BLaER1 (cell line): Measurements from ENCODE around the gene INHBE.
"Not testable (repeated sequence)": the region's sequence is repeated elsewhere in the genome, so short reads cannot be mapped to it uniquely, and the experiment has no call there.

Experiments
- H3K27ac ChIP-seq: shearing (Covaris generic); formaldehyde crosslinking; 2 replicates; pipeline ENCODE4 v1.8.1; 2022
- H3K27me3 ChIP-seq: shearing (Covaris generic); formaldehyde crosslinking; 2 replicates; pipeline ENCODE4 v1.8.1; 2022
- H3K36me3 ChIP-seq: shearing (Covaris generic); formaldehyde crosslinking; 2 replicates; pipeline ENCODE4 v1.8.1; 2022
- H3K4me1 ChIP-seq: shearing (Covaris generic); formaldehyde crosslinking; 2 replicates; pipeline ENCODE4 v1.8.1; 2022
- H3K4me2 ChIP-seq: shearing (Covaris generic); formaldehyde crosslinking; 2 replicates; pipeline ENCODE4 v1.8.1; 2022
- H3K4me3 ChIP-seq: shearing (Covaris generic); formaldehyde crosslinking; 2 replicates; pipeline ENCODE4 v1.8.1; 2022
- H3K9ac ChIP-seq: shearing (Covaris generic); formaldehyde crosslinking; 2 replicates; pipeline ENCODE4 v1.8.1; 2022
- H3K9me3 ChIP-seq: shearing (Covaris generic); formaldehyde crosslinking; 2 replicates; pipeline ENCODE4 v1.8.1; 2022
- H4K20me1 ChIP-seq: shearing (Covaris generic); formaldehyde crosslinking; 2 replicates; pipeline ENCODE4 v1.8.1; 2022
- Cebpa-rat ChIP-seq: shearing (Covaris generic); IDR thresholded peaks from 2 replicates; pipeline ENCODE4 v1.8.1; 2022

Gene INHBE, protein sequence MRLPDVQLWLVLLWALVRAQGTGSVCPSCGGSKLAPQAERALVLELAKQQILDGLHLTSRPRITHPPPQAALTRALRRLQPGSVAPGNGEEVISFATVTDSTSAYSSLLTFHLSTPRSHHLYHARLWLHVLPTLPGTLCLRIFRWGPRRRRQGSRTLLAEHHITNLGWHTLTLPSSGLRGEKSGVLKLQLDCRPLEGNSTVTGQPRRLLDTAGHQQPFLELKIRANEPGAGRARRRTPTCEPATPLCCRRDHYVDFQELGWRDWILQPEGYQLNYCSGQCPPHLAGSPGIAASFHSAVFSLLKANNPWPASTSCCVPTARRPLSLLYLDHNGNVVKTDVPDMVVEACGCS

GRCh38 chr12:57454566-57455373 lies at the start of gene INHBE:
TSS of gene INHBE (plus strand) at chr12:57455307. CDS start at chr12:57455537, 230 bp downstream.
- Histone ChIP-seq H3K27ac (peak within 1 kb of the TSS; percentile 69), H4K20me1 (no peaks in the 10 kb centered on the region), H3K27me3 (no peaks in the 10 kb centered on the region), H3K9me3 (no peaks in the 10 kb centered on the region), H3K4me1 (peaks cover 74% of the 10 kb centered on the region), H3K9ac (peak within 1 kb of the TSS; percentile 49), H3K4me2 (peak within 1 kb of the TSS; percentile 59), H3K4me3 (peak within 1 kb of the TSS; percentile 35; the same call in 1 of the 2 replicates), H3K36me3 (no peaks in the 10 kb centered on the region)
- TF ChIP-seq Cebpa-rat, result peak; percentile 62; the same call in 1 of the 2 replicates

- H3K4me1 ChIP-seq, result no peaks in the 10 kb centered on the region
- no peak overlapping the region for H3K9ac ChIP-seq
- H3K4me3 ChIP-seq, result no peak overlapping the region
- peaks cover 33% of the 10 kb centered on the region for H3K36me3 ChIP-seq
- H3K27ac ChIP-seq, result no peak overlapping the region
- no peaks in the 10 kb centered on the region for H3K9me3 ChIP-seq
- peaks cover 54% of the 10 kb centered on the region for H4K20me1 ChIP-seq
- no peak overlapping the region for H3K4me2 ChIP-seq
- TF ChIP-seq Cebpa-rat, result no peak
- H3K27me3 ChIP-seq, result no peaks in the 10 kb centered on the region
Observed at GRCh38 chr12:57410534-57410933, 44.6 kb upstream of the INHBE start.

DNA sequence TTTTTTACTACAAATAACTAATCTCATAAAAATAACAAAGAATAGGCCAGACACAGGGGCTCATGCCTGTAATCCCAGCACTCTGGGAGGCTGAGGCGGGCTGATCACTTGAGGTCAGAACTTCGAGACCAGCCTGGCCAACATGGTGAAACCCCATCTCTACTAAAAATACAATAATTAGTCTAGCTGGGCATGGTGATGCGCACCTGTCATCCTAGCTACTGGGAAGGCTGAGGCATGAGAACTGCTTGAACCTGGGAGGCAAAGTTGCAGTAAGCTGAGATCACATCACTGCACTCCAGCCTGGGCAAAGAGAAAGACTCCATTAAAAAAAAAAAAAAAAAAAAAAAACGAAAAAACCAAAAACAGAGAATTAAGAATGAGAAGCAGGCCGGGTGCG lies 40.9 kb upstream of the INHBE start:
- not testable (repeated sequence) for H3K4me2 ChIP-seq, H3K9ac ChIP-seq, H3K4me1 ChIP-seq, H3K9me3 ChIP-seq, H3K27ac ChIP-seq, H3K27me3 ChIP-seq, H3K4me3 ChIP-seq
- peaks cover 80% of the 10 kb centered on the region for H4K20me1 ChIP-seq
- H3K36me3 ChIP-seq, result peaks cover 44% of the 10 kb centered on the region

DNA sequence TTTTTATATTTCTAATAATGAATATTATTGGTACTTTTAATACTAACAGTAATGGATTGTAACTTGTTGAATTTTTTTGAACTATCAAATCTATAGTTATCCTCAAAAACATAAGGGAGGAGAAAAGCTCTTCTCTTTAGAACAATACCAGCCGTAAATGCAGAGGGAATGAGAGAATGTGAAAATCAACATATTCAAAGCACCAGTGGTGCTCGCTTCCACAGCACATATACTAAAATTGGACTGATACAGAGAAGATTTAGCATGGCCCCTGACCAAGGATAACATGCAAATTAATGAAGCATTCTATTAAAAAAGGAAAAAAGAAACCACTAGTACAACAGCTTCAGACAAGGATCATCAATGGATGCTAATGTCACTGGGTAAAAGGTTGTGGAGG lies 40.0 kb upstream of the INHBE start:
- H3K27me3 ChIP-seq, result no peaks in the 10 kb centered on the region
- H3K36me3 ChIP-seq, result peaks cover 53% of the 10 kb centered on the region
- H3K9ac ChIP-seq, result no peak overlapping the region
- TF ChIP-seq Cebpa-rat, result no peak
- no peak overlapping the region for H3K27ac ChIP-seq
- no peak overlapping the region for H3K4me3 ChIP-seq
- H3K4me1 ChIP-seq, result no peaks in the 10 kb centered on the region
- peaks cover 79% of the 10 kb centered on the region for H4K20me1 ChIP-seq
- no peaks in the 10 kb centered on the region for H3K9me3 ChIP-seq
- H3K4me2 ChIP-seq, result no peak overlapping the region

GRCh38 chr12:57416039-57416996 lies 38.8 kb upstream of the INHBE start:
- no peaks in the 10 kb centered on the region for H3K9me3 ChIP-seq
- TF ChIP-seq Cebpa-rat, result no peak
- no peaks in the 10 kb centered on the region for H3K27me3 ChIP-seq
- H3K9ac ChIP-seq, result 0 out of 2 replicates have a peak overlapping the region, but pooled peaks have one; percentile 18
- no peak overlapping the region for H3K4me2 ChIP-seq
- H3K27ac ChIP-seq, result no peak overlapping the region
- no peak overlapping the region for H3K4me3 ChIP-seq
- no peaks in the 10 kb centered on the region for H3K4me1 ChIP-seq
- peaks cover 78% of the 10 kb centered on the region for H4K20me1 ChIP-seq
- peaks cover 65% of the 10 kb centered on the region for H3K36me3 ChIP-seq

- H4K20me1 ChIP-seq, result peaks cover 70% of the 10 kb centered on the region
- no peaks in the 10 kb centered on the region for H3K27me3 ChIP-seq
- TF ChIP-seq Cebpa-rat, result no peak
- no peaks in the 10 kb centered on the region for H3K9me3 ChIP-seq
- no peak overlapping the region for H3K9ac ChIP-seq
- peaks cover 69% of the 10 kb centered on the region for H3K36me3 ChIP-seq
- no peak overlapping the region for H3K4me3 ChIP-seq
- H3K4me2 ChIP-seq, result no peak overlapping the region
- no peaks in the 10 kb centered on the region for H3K4me1 ChIP-seq
- H3K27ac ChIP-seq, result no peak overlapping the region
Observed at GRCh38 chr12:57418255-57418654, 36.9 kb upstream of the INHBE start.

GRCh38 chr12:57419495-57419894 lies 35.6 kb upstream of the INHBE start:
- no peak overlapping the region for H3K4me2 ChIP-seq
- no peak for TF ChIP-seq Cebpa-rat

GRCh38 chr12:57420482-57420881 lies 34.6 kb upstream of the INHBE start:
- no peak overlapping the region for H3K4me2 ChIP-seq
- no peak overlapping the region for H3K27ac ChIP-seq
- no peak overlapping the region for H3K4me3 ChIP-seq
- no peak overlapping the region for H3K9ac ChIP-seq
- H3K36me3 ChIP-seq, result peaks cover 82% of the 10 kb centered on the region
- H4K20me1 ChIP-seq, result peaks cover 52% of the 10 kb centered on the region
- no peaks in the 10 kb centered on the region for H3K27me3 ChIP-seq
- no peaks in the 10 kb centered on the region for H3K4me1 ChIP-seq
- no peaks in the 10 kb centered on the region for H3K9me3 ChIP-seq
- no peak for TF ChIP-seq Cebpa-rat

More at GRCh38 chr12:57419495-57419894, 35.6 kb upstream of the INHBE start:
- H3K36me3 ChIP-seq, result peaks cover 72% of the 10 kb centered on the region
- H3K9ac ChIP-seq, result no peak overlapping the region
- H3K4me3 ChIP-seq, result no peak overlapping the region
- no peak overlapping the region for H3K27ac ChIP-seq
- no peaks in the 10 kb centered on the region for H3K9me3 ChIP-seq
- no peaks in the 10 kb centered on the region for H3K4me1 ChIP-seq
- H4K20me1 ChIP-seq, result peaks cover 62% of the 10 kb centered on the region
- no peaks in the 10 kb centered on the region for H3K27me3 ChIP-seq

DNA sequence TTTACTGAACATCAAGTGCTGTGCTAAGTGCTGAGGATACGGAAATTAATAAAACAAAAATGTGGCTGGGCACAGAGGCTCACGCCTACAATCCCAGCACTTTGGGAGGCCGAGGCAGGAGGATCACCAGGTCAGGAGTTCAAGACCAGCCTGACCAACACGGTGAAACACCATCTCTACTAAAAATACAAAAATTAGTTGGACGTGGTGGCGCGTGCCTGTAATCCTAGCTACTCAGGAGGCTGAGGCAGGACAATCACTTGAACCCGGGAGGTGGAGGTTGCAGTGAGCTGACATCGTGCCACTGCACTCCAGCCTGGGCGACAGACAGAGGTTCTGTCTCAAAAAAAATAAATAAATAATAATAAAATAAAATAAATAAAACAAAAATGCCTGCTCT lies 28.2 kb upstream of the INHBE start:
- not testable (repeated sequence) for H3K4me3 ChIP-seq, H3K9ac ChIP-seq, H3K27ac ChIP-seq, H3K4me2 ChIP-seq, H3K27me3 ChIP-seq, H4K20me1 ChIP-seq, H3K9me3 ChIP-seq
- peaks cover 22% of the 10 kb centered on the region for H3K4me1 ChIP-seq
- peaks cover 43% of the 10 kb centered on the region for H3K36me3 ChIP-seq
